GM10248 (cell line): ENCODE measurements around the gene NOS3.
A peak's percentile ranks its signal among the peaks of the same experiment; 100 is the strongest.

ENCODE experiments used
- CTCF ChIA-PET: fragments of 300-600 bp; sonication (Branson Sonifier 250); formaldehyde crosslinking; extraction: SDS; loops from one replicate; lab custom pipeline; 2021; ENCODE audit warnings: antibody characterized with exemption; lab: Yijun Ruan, JAX
- POLR2A ChIA-PET: fragments of 350-650 bp; sonication (Branson Sonifier 250); formaldehyde crosslinking; extraction: SDS; loops from one replicate; lab custom pipeline; 2020; ENCODE audit warnings: antibody characterized with exemption; lab: Yijun Ruan, JAX
- DNase-seq: peaks from one replicate; pipeline ENCODE4 v3.0.0; 2012; ENCODE audit errors: extremely low spot score
- TF ChIP-seq, protein P1 (sequence below): IDR thresholded peaks from 2 replicates; pipeline ENCODE4 v1.5.1; 2012; ENCODE audit warnings: mild to moderate bottlenecking, low read depth; ENCODE audit errors: extremely low read depth, missing control alignments, control extremely low read depth

The NOS3 gene

DNA sequence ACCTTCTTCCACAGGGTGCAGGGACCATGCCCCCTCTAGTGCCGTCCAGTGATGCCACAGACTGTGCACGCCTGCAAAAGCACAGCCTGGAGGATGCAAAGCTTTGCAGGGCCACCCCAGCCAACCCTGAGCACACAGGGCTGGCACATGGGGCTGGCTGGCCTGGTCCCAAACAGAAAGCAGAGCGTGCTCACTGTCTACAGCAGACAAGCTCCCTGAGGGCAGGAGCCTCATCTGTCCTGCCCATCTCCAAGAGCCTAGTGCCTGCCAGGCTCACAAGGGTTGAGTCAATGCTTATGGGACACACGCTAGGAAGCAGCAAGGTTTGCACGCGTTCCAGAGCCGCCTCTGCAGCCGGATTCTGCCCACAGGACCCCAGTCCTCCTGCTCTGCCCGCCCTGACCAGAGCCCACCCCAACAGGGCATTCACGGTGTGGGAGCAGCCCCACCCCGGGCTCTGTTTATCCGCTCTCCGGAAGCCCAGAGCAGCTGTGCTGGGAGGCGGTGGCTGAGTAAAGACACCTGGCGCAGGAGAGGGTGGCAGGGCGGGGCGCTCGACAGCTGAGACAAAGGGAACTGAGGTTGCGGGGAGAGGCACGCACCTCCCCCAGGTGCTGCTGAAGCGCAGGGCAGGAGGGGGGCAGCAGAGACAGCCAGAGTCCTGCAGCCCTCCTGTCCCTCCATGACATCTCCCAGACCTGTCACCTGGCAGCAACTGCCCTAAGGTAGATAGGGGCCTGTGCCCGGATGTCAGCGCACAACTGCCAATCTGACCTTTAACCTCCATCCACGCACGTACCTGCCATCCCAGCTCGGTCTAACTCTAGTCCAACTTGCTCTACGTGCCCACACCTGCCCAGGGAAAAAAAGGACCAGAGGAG lies 17.0 kb upstream of the NOS3 start:
- no peak for DNase-seq
- POLR2A ChIA-PET: no interaction called here
- CTCF ChIA-PET: interaction anchor here (0.8 to 6.1 kb wide), 8 partner anchors 8 to 45 kb away, joined by 3 to 46 read pairs (median 6); no protein-coding TSS in a partner anchor
- TF ChIP-seq, protein P1, sequence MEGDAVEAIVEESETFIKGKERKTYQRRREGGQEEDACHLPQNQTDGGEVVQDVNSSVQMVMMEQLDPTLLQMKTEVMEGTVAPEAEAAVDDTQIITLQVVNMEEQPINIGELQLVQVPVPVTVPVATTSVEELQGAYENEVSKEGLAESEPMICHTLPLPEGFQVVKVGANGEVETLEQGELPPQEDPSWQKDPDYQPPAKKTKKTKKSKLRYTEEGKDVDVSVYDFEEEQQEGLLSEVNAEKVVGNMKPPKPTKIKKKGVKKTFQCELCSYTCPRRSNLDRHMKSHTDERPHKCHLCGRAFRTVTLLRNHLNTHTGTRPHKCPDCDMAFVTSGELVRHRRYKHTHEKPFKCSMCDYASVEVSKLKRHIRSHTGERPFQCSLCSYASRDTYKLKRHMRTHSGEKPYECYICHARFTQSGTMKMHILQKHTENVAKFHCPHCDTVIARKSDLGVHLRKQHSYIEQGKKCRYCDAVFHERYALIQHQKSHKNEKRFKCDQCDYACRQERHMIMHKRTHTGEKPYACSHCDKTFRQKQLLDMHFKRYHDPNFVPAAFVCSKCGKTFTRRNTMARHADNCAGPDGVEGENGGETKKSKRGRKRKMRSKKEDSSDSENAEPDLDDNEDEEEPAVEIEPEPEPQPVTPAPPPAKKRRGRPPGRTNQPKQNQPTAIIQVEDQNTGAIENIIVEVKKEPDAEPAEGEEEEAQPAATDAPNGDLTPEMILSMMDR: no peak

DNA sequence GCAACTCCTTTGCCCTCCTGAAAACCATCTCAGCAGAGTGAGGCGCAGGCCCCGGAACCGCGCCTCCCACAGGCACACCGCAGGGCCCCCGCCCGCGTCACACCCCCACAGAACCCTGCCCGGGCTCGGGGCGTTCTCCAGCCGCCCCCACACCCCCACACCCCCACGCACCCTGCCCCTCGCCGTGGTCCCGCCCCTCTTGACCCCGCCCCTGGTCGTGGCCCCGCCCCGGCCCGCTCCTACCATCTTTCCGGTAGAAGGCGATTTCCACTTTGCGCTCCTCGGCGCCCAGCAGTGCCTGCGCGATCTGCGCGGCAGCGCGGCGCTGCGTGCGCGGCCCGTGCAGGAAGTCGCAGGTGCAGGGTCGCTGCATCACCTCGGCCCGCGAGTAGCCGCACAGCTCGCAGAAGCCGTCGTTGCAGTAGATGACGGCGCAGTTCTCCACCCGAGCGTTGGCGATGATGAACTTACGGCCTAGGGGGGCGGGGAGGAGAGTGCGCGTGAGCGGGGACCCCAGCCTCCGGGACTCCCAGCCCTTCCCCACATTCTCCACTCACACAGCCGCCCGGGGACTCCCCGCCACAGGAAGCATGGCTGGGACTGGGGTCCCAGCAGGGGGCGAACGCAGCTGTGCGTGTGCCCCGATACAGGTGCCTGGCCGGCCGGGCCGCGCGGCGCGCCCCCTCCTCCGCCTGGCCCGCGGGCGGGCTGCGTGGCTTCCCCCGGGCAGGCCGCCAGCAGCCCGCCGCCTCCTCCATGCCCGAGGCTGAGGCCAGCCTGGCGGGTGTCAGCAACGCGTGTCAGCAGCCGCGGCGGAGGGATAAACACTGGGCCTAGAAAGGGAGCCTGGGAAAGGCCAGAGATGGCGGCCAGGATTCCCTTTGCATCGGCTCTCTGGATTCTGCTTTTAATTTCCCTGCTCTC lies 16.1 kb upstream of the NOS3 start:
- peak; percentile 74 for DNase-seq
- TF ChIP-seq, protein P1: peak; percentile 55
- ChIA-PET POLR2A (no interaction called here), CTCF (interaction anchor here (0.8 to 6.1 kb wide), 9 partner anchors 9 to 44 kb away, joined by 3 to 46 read pairs (median 5); no protein-coding TSS in a partner anchor)

DNA sequence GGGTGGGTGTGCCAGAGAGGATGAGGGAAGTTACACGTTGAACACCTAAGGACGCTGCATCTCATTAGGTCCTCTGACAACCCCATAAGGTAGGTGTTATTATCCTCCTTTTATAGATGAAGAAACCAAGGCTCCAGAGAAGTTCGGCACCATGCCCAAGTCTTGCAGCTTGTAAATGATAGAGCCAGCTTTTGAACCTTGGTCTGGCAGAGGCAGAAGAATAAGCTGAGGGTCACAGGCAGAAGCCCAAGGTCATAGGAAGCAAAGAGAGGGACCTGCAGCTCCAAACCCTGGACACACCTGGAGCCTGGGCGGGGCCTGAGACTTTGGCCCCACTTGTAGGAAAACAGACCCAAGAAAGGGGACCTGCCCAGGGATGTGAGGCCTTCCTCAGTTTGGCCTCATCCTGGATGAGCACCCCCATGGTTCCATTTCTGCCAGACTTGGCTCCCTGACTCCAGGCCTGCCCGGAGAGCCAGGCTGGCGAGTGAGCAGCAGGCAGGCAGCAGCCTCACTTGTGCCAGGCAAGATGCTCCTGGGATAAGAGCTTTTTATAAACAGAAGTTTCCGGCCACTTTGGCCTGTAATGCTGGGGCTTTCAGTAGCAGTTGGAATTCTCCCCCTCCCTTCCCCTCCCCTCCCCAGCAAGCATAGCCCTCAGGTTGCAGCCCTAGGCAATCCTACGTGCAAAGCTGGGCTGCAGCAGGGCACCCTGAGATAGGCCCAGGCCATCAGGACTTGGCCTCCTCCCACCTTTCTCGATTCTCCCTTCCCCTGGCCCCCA lies 15.1 kb upstream of the NOS3 start:
- ChIA-PET POLR2A (no interaction called here), CTCF (interaction anchor here (1.2 to 6.1 kb wide), 8 partner anchors 10 to 43 kb away, joined by 5 to 46 read pairs (median 6); no protein-coding TSS in a partner anchor)
- DNase-seq: no peak
- TF ChIP-seq, protein P1: no peak

DNA sequence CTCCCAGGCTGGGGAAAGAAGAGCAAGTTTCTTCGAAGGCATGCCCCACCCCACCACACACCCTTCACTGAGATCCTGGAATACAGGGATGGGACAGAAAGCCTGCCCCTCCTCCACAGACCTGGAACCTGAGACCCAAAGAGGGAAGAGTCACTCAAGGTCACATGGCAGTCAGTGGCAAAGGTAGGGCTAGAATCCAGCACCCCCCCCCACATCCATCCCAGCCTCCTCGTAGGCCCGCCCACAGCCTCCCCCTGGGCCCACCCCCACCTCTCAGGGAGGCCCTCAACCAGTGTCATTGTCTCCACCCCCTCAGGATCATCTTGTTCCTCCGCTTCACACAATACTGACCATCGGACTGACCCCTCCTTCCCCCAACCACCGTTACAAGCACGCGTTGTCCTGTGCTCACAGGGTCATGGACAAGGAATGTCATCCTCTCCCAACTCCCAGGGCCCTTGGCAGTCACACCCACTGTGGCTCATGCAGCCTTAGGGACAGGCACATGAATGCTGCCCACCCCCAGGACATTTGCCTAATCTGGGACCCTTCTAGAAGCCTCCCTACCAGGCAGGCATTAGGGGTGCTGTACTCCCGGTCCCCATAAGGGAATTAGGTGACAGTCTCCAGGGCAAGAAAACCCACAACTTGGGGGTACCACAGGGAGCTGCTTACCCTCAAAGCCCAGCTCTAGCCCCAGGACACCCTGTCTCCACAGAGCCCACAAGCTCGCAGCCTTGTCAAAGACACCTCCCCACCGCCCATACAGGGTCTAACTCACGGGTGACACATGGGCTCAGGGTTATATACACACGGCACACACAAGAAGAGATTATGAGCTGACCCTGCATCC lies 14.1 kb upstream of the NOS3 start:
- POLR2A ChIA-PET: no interaction called here
- CTCF ChIA-PET: interaction anchor here (1.3 to 6.1 kb wide), 7 partner anchors 9 to 42 kb away, joined by 4 to 46 read pairs (median 5); no protein-coding TSS in a partner anchor

More for the DNA sequence above, 14.1 kb upstream of the NOS3 start:
- TF ChIP-seq, protein P1: no peak
- DNase-seq: no peak
